T-helper 2 cell (primary cell): ENCODE results near the gene OCEL1.

Source experiments
- DNase-seq, 5 experiments: peaks; one replicate each; pipeline versions ENCODE4 v3.0.0 to v3.0.0-alpha.2; 2012 to 2022

The OCEL1 gene

GRCh38 chr19:17210296-17210695 lies 15.7 kb upstream of the OCEL1 start:
- DNase-seq: no peak

GRCh38 chr19:17211547-17212446 lies 14.2 kb upstream of the OCEL1 start:
- DNase-seq: no peak

- DNase-seq: no peak
Observed at GRCh38 chr19:17213334-17213733, 12.7 kb upstream of the OCEL1 start.

- no peak for DNase-seq
Observed at GRCh38 chr19:17214508-17215126, 11.4 kb upstream of the OCEL1 start.

GRCh38 chr19:17215127-17215971 lies 10.7 kb upstream of the OCEL1 start, which contains the start of gene USE1:
USE1 (plus strand) TSS chr19:17215357; CDS start chr19:17215406, 49 bp downstream.
- DNase-seq: peak; percentile 71 to 96 (median 80)

GRCh38 chr19:17216058-17216670 lies 9.9 kb upstream of the OCEL1 start:
- no peak for DNase-seq

GRCh38 chr19:17219286-17219685 lies 6.7 kb upstream of the OCEL1 start:
- DNase-seq: no peak

GRCh38 chr19:17220207-17220758 lies 5.7 kb upstream of the OCEL1 start:
- DNase-seq: no peak

- DNase-seq: no peak
Observed at GRCh38 chr19:17225053-17225452, 973 bp upstream of the OCEL1 start.

- no peak for DNase-seq
Observed at GRCh38 chr19:17227798-17228367, 1.9 kb downstream of the OCEL1 start.

GRCh38 chr19:17229890-17230289 lies 3.9 kb downstream of the OCEL1 start:
- DNase-seq: no peak

- DNase-seq: no peak
Observed at GRCh38 chr19:17232258-17232657, 6.2 kb downstream of the OCEL1 start.

GRCh38 chr19:17234911-17235299 lies 8.9 kb downstream of the OCEL1 start:
- DNase-seq: peak; percentile 32 to 71 (median 44)

GRCh38 chr19:17235300-17235970 lies 9.4 kb downstream of the OCEL1 start:
- DNase-seq: peak; percentile 56 to 81 (median 61)

- DNase-seq: peak in 1 of 5 experiments; percentile 53
Observed at GRCh38 chr19:17235971-17236777, 10.1 kb downstream of the OCEL1 start.

- no peak for DNase-seq
Observed at GRCh38 chr19:17236811-17237543, 11.0 kb downstream of the OCEL1 start.

- DNase-seq: no peak
Observed at GRCh38 chr19:17237747-17238706, 12.0 kb downstream of the OCEL1 start.

- no peak for DNase-seq
Observed at GRCh38 chr19:17240062-17240752, 14.2 kb downstream of the OCEL1 start.
